Measurements from ENCODE around the gene SLC7A8. TPM values are rescaled to one million over a fixed set of nuclear protein-coding genes. Genes with fewer than 3 reads are reported as not detected.

SLC7A8 gene
- total RNA-seq, 1 experiment from 2014 or later = 0.90 TPM

DNA sequence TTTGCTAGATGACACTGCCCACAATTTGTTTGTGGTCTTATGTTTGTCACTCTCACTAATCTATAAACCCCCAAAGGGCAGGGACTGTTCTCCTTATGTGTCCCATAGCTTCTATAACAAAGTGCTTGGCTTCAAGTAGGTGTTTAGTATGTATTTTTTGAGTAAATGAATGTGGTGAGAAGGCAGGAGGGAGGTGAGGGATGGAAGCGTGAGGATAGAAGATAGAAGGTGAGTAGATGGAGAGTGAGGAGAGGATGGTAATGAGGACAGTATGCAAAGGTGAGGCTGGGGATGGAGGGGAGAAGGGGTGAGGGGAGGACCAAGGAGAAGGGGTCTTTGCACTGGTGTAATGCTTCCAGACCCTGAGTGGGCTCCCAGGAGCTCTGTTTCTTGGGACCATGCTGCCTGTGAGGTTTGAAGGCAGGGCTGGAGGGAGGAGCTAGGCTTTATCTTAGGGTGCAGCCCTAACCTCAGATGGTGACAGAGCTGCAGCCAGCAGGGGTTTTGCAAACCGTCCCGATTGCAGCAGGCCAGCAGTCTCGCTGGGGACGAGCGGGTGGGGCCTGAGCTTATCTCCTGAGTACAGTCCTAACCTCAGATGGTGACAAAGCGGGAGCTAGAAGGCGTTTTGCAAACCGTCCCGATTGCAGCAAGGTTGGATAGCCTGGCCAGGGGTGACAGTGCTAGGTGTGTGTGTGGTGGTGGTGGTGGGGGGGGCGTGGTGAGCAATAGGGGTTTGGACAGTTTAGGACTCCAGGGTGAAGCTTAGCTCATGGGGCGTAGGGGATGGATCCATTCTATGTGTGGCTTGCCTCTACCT lies 70.9 kb downstream of the SLC7A8 start:
- intact Hi-C loops (cut with micrococcal nuclease; ENCODE audit: unreplicated experiment) (no loop called here), in situ Hi-C loops (cut with HindIII; ENCODE audit: low pct_unique_long_range_greater_than_20kb, low sequenced_read_pairs) (no loop called here)
- POLR2A ChIA-PET = interaction anchor here (0.7 kb wide), 1 partner anchor 82 kb away, joined by 14 read pairs; no protein-coding TSS in a partner anchor
- no peak for ATAC-seq
- H3K27ac ChIP-seq (ENCODE audit: low read length) = no peak overlapping the region
- H3K4me1 ChIP-seq (ENCODE audit: control insufficient read depth, insufficient read depth, low read length) = no peaks in the 10 kb centered on the region
- no peaks in the 10 kb centered on the region; the same call in 1 of the 2 replicates for H3K27me3 ChIP-seq (ENCODE audit: control insufficient read depth, insufficient read depth, low read length)
- no peak for DNase-seq (ENCODE audit: low read depth, low spot score)
- CTCF ChIA-PET = interaction anchor here (0.7 kb wide), 3 partner anchors 36 to 118 kb away, joined by 3 to 5 read pairs (median 5); no protein-coding TSS in a partner anchor
- H3K4me3 ChIP-seq (ENCODE audit: low read depth in 2 of 2, low read length in 2 of 2) = no peak overlapping the region
- no peaks in the 10 kb centered on the region for H3K36me3 ChIP-seq (ENCODE audit: control insufficient read depth, insufficient read depth, low read length)
- H3K9me3 ChIP-seq (ENCODE audit: control insufficient read depth, insufficient read depth, low read depth, low read length) = no peaks in the 10 kb centered on the region
- BruUV-seq (replicated peaks) = no TSS peak
- TF ChIP-seq REST (IDR thresholded peaks at IDR 0.05; ENCODE audit: insufficient read depth in 1 of 2, low read depth in 2 of 2, low read length in 1 of 2) (no peak), POLR2AphosphoS5 (IDR thresholded peaks at IDR 0.05; ENCODE audit: low read depth, low read length) (no peak), SIN3A (IDR thresholded peaks at IDR 0.05; ENCODE audit: borderline replicate concordance, insufficient read depth, low read depth, low read length) (no peak), TCF7L2 (IDR thresholded peaks at IDR 0.05; ENCODE audit: low read depth, low read length) (no peak)
- TF ChIP-seq, protein P1, sequence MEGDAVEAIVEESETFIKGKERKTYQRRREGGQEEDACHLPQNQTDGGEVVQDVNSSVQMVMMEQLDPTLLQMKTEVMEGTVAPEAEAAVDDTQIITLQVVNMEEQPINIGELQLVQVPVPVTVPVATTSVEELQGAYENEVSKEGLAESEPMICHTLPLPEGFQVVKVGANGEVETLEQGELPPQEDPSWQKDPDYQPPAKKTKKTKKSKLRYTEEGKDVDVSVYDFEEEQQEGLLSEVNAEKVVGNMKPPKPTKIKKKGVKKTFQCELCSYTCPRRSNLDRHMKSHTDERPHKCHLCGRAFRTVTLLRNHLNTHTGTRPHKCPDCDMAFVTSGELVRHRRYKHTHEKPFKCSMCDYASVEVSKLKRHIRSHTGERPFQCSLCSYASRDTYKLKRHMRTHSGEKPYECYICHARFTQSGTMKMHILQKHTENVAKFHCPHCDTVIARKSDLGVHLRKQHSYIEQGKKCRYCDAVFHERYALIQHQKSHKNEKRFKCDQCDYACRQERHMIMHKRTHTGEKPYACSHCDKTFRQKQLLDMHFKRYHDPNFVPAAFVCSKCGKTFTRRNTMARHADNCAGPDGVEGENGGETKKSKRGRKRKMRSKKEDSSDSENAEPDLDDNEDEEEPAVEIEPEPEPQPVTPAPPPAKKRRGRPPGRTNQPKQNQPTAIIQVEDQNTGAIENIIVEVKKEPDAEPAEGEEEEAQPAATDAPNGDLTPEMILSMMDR (IDR thresholded peaks at IDR 0.05) = no peak

- Histone ChIP-seq H3K9me3 (ENCODE audit: control insufficient read depth, insufficient read depth, low read depth, low read length) (no peaks in the 10 kb centered on the region), H3K4me1 (ENCODE audit: control insufficient read depth, insufficient read depth, low read length) (no peaks in the 10 kb centered on the region), H3K36me3 (ENCODE audit: control insufficient read depth, insufficient read depth, low read length) (no peaks in the 10 kb centered on the region), H3K27ac (ENCODE audit: low read length) (no peak overlapping the region), H3K4me3 (ENCODE audit: low read depth in 2 of 2, low read length in 2 of 2) (no peak overlapping the region), H3K27me3 (ENCODE audit: control insufficient read depth, insufficient read depth, low read length) (no peaks in the 10 kb centered on the region; the same call in 1 of the 2 replicates)
- BruUV-seq (replicated peaks) = no TSS peak
- ChIA-PET CTCF (interaction anchor here (0.9 kb wide), 1 partner anchor 16 kb away, joined by 3 read pairs; the partner anchor contains the start of genes ACIN1 and C14orf119), POLR2A (no interaction called here)
- no peak for TF ChIP-seq SIN3A (IDR thresholded peaks at IDR 0.05; ENCODE audit: borderline replicate concordance, insufficient read depth, low read depth, low read length)
- TF ChIP-seq TCF7L2 (IDR thresholded peaks at IDR 0.05; ENCODE audit: low read depth, low read length) = no peak
- TF ChIP-seq, protein P1 (IDR thresholded peaks at IDR 0.05) = no peak
- no peak for TF ChIP-seq POLR2AphosphoS5 (IDR thresholded peaks at IDR 0.05; ENCODE audit: low read depth, low read length)
- no peak for TF ChIP-seq REST (IDR thresholded peaks at IDR 0.05; ENCODE audit: insufficient read depth in 1 of 2, low read depth in 2 of 2, low read length in 1 of 2)
- intact Hi-C loops (cut with micrococcal nuclease; ENCODE audit: unreplicated experiment) (no loop called here), in situ Hi-C loops (cut with HindIII; ENCODE audit: low pct_unique_long_range_greater_than_20kb, low sequenced_read_pairs) (no loop called here)
- ATAC-seq = no peak
- no peak for DNase-seq (ENCODE audit: low read depth, low spot score)
Observed at GRCh38 chr14:23110579-23111365, 72.7 kb downstream of the SLC7A8 start.
